Heart right ventricle (tissue), 16 donors: Measurements from ENCODE around the gene DPPA3. TPM values are rescaled to one million over a fixed set of nuclear protein-coding genes. Genes with fewer than 3 reads are reported as not detected.

Source experiments
- ATAC-seq, 8 donors: fragments of 200-7000 bp; cut with Tn5 transposase; one replicate each; pipeline ENCODE4 v1.9.1; 2020; ENCODE audit warnings: mild to moderate bottlenecking in 8 of 8, moderate library complexity in 8 of 8, moderate number of reproducible peaks in 1 of 8
- DNase-seq, 2 donors: peaks; one replicate each; pipeline ENCODE4 v3.0.0-alpha.2; 2020
- H3K27ac ChIP-seq, 10 donors: fragments of 200-600 bp; sonication (generic) in 2 of 10; one replicate each; pipeline versions ENCODE4 v1.5.0 to v1.8.0; 2020 to 2022; ENCODE audit warnings: mild to moderate bottlenecking in 3 of 10
- H3K27me3 ChIP-seq, 7 donors: fragments of 200-600 bp; one replicate each; pipeline ENCODE4 v1.8.0; 2021 to 2022; ENCODE audit warnings: mild to moderate bottlenecking in 2 of 7
- H3K36me3 ChIP-seq, 9 donors: fragments of 200-600 bp; sonication (generic) in 1 of 9; one replicate each; pipeline versions ENCODE4 v1.5.0 to v1.8.0; 2020 to 2022; ENCODE audit warnings: mild to moderate bottlenecking in 2 of 9
- H3K4me1 ChIP-seq, 9 donors: fragments of 200-600 bp; sonication (generic) in 1 of 9; one replicate each; pipeline versions ENCODE4 v1.5.0 to v1.8.0; 2020 to 2022; ENCODE audit warnings: mild to moderate bottlenecking in 4 of 9
- H3K4me3 ChIP-seq, 10 donors: fragments of 200-600 bp; sonication (generic) in 2 of 10; one replicate each; pipeline versions ENCODE4 v1.5.0 to v1.8.0; 2020 to 2022; ENCODE audit warnings: mild to moderate bottlenecking in 7 of 10, moderate library complexity in 2 of 10
- H3K9me3 ChIP-seq, 11 donors: fragments of 200-600 bp in 10 of 11; sonication (generic) in 2 of 11; one replicate each; pipeline versions ENCODE4 v1.5.0 to v1.8.0; 2013 to 2022; ENCODE audit warnings: mild to moderate bottlenecking in 2 of 11, control low read depth in 1 of 11, moderate library complexity in 1 of 11
- CTCF ChIP-seq, 9 donors: fragments of 200-600 bp; sonication (generic) in 2 of 9; IDR thresholded peaks; one replicate each; pipeline versions ENCODE4 v1.5.0 to v1.8.0; 2021 to 2022; ENCODE audit warnings: antibody characterized with exemption in 9 of 9, mild to moderate bottlenecking in 5 of 9, moderate library complexity in 1 of 9
- WGBS, 2 donors: extraction: QIAGEN DNeasy Blood & Tissue Kit; methylation state at CpG; one replicate each; pipeline ENCODE4 v1.1.7; 2013; ENCODE audit warnings: inconsistent platforms in 1 of 2; 5-methylcytosine and 5-hydroxymethylcytosine counted together
- intact Hi-C, 10 donors: fragments of 100-400 bp; cut with DNase I; formaldehyde crosslinking; loops; one replicate each; pipeline versions ENCODE4 v1.11.1 to v1.14.2; 2022
- polyA plus RNA-seq, 2 donors: library from polyadenylated mRNA; stranded (reverse); fragments of 200-250 nt; gene quantifications; one replicate each; pipeline ENCODE4 v1.2.3, GENCODE V29; 2013
- total RNA-seq, 10 donors: library from RNA; stranded (reverse); fragmentation: NEBNext Ultra II Directional in 3 of 10; extraction: Animal tissue kit (Norgen Biotek cat#: 25700) in 3 of 10; gene quantifications; one replicate each; pipeline versions ENCODE4 v1.2.1 to v1.2.4, GENCODE V29; 2021 to 2023
- donor health status: Arrhythmogenic right ventricular cardiomyopathy.
- donor health status: ischemic (EF 13 %, LVEDD 7.1; RV severe dilation, severe dysfunction).
- donor health status: healthy with polysubstance abuse.
- donor health status: DM: no; HTN: yes; CAD: no.
- donor health status: DM: no; HTN: no; CAD: no.
- donor health status: ischemic (EF 25% LVEDD 6.9; RV normal size, moderate dysfunction).
- donor health status: ischemic (EF 25% LVEDD 5.7; RV mildly dilated, moderate dysfunction).
- donor health status: healthy.
- donor health status: DM: yes; HTN: yes; CAD: no.
- donor health status: Ischemic cardiomyopathy.
- donor health status: ischemic (EF 35%, LVEDD 5.7; RV mildly dilated, moderate dysfunction).
- donor health status: nonischemic (EF 11% LVEDD 7.7; RV severe dilation, severe dysfunction).
- donor health status: DM: yes; HTN: yes; CAD: no.
- donor health status: PGD.
- donor health status: ischemic (EF 29% LVEDD 5.4; RV normal size, mild dysfunction).
- donor health status: nonischemic (EF 23%, LVEDD 6.1; RV moderate dilation, normal function).

The DPPA3 gene
- total and polyA plus RNA-seq, 12 donors = not detected

- 92% methylated on average over 28 of the region's 28 CpGs for WGBS, 2 donors
- Histone ChIP-seq H3K4me1 (no peaks in the 10 kb centered on the region), H3K36me3 (no peaks in the 10 kb centered on the region), H3K9me3 (no peaks in the 10 kb centered on the region), H3K4me3 (no peak overlapping the region), H3K27ac (no peak overlapping the region), H3K27me3 (peaks cover 0 to 17% (median 4%) of the 10 kb centered on the region in 7 donors)
- DNase-seq (no peak), ATAC-seq (no peak)
- intact Hi-C loops = no loop called here
- TF ChIP-seq CTCF (IDR thresholded peaks at IDR 0.05) = no peak
Measured at GRCh38 chr12:7712841-7713442, 1.7 kb downstream of the DPPA3 start.

- WGBS, 2 donors = 7 to 9% methylated on average over 5 of the region's 5 CpGs
- H3K27me3 ChIP-seq = peaks cover 0 to 38% (median 4%) of the 10 kb centered on the region in 7 donors
- ATAC-seq (peak in 1 of 8 donors; percentile 46), DNase-seq (no peak)
- H3K27ac ChIP-seq = no peak overlapping the region
- no peaks in the 10 kb centered on the region for H3K4me1 ChIP-seq
- no peaks in the 10 kb centered on the region for H3K36me3 ChIP-seq
- peak in 1 of 9 donors; percentile 24 for TF ChIP-seq CTCF (IDR thresholded peaks at IDR 0.05)
- H3K4me3 ChIP-seq = no peak overlapping the region
- intact Hi-C loops = no loop called here
- no peaks in the 10 kb centered on the region for H3K9me3 ChIP-seq
Measured at GRCh38 chr12:7716381-7716780, 5.1 kb downstream of the DPPA3 start.

GRCh38 chr12:7719946-7720730 is 8.9 kb downstream of the DPPA3 start:
- H3K4me3 ChIP-seq = no peak overlapping the region
- ATAC-seq (no peak), DNase-seq (no peak)
- intact Hi-C loops = no loop called here
- TF ChIP-seq CTCF (IDR thresholded peaks at IDR 0.05) = no peak
- no peaks in the 10 kb centered on the region for H3K36me3 ChIP-seq
- H3K9me3 ChIP-seq = no peaks in the 10 kb centered on the region
- no peak overlapping the region for H3K27ac ChIP-seq
- H3K4me1 ChIP-seq = no peaks in the 10 kb centered on the region
- 62 to 69% methylated on average over 15 of the region's 15 CpGs for WGBS, 2 donors
- peaks cover 0 to 45% (median 8%) of the 10 kb centered on the region in 7 donors for H3K27me3 ChIP-seq

- peaks cover 0 to 55% (median 8%) of the 10 kb centered on the region in 7 donors for H3K27me3 ChIP-seq
- ATAC-seq (no peak), DNase-seq (no peak)
- TF ChIP-seq CTCF (IDR thresholded peaks at IDR 0.05) = no peak
- H3K4me3 ChIP-seq = no peak overlapping the region
- H3K36me3 ChIP-seq = no peaks in the 10 kb centered on the region
- H3K27ac ChIP-seq = no peak overlapping the region
- peaks cover 0 to 5% (median 0%) of the 10 kb centered on the region in 11 donors for H3K9me3 ChIP-seq
- H3K4me1 ChIP-seq = no peaks in the 10 kb centered on the region
- 37 to 58% methylated on average over 3 of the region's 3 CpGs for WGBS, 2 donors
- intact Hi-C loops = no loop called here
Measured at GRCh38 chr12:7723926-7724325, 12.7 kb downstream of the DPPA3 start.
